ENCODE results near the gene UBE2O. TPM values are rescaled to one million over a fixed set of nuclear protein-coding genes. Genes with fewer than 3 reads are reported as not detected.

UBE2O gene
- total RNA-seq, 1 donor from 2014 or later = 25.8 TPM

DNA sequence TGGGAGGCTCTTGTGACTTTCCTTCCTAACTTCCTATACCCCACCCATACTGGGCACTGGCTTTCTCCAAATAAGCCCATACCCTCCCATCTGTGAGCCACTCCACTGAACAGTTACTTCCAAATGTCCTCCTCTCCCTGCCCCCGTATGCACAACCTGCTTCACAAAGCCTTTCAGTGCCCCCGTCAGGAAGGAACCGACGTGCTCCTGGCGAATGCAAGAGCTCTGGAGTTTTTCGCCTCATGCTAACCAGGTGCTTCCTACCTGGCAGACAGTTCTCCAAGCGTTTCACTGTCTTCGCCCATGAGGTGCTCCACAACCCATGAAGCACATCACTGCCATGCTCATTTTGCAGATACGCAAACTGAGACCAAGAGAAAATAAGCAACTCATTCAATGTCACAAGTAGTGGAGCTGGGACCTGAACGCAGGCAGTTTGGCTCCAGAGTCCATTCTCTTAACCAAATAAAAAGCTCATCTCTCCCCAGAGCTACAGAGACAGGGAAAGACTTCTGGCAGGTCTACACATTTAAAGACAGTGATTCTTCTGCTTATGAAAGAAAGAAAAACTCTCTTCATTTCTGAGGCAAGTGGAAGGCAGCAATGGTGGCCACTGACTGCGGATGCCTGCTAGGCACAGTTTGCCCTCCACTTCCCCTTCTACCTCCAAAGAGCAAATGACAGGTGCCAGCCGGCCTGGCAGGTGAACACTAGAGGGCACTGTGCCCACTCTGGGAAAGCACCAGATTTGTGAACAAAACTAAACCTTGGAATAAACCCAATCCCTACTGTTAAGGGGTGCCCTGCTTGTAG is 44.7 kb downstream of the UBE2O start:
- peaks cover 64% of the 10 kb centered on the region for H3K79me2 ChIP-seq (ENCODE audit: insufficient read depth, low read length)
- no peak overlapping the region for H3K4me3 Mint-ChIP-seq (ENCODE audit: unreplicated experiment)
- no peak overlapping the region for H3K4me2 ChIP-seq (ENCODE audit: low read length)
- no peak overlapping the region for H2AFZ ChIP-seq (ENCODE audit: low read depth, low read length)
- H3K36me3 Mint-ChIP-seq (ENCODE audit: low read depth, unreplicated experiment) = peaks cover 9% of the 10 kb centered on the region
- no peak overlapping the region for H3K27ac ChIP-seq (ENCODE audit: low read depth, low read length)
- no peak overlapping the region for H3K9ac ChIP-seq (ENCODE audit: low read length)
- peaks cover 90% of the 10 kb centered on the region for H4K20me1 ChIP-seq (ENCODE audit: insufficient read depth, low read length)
- TF ChIP-seq, protein P1, sequence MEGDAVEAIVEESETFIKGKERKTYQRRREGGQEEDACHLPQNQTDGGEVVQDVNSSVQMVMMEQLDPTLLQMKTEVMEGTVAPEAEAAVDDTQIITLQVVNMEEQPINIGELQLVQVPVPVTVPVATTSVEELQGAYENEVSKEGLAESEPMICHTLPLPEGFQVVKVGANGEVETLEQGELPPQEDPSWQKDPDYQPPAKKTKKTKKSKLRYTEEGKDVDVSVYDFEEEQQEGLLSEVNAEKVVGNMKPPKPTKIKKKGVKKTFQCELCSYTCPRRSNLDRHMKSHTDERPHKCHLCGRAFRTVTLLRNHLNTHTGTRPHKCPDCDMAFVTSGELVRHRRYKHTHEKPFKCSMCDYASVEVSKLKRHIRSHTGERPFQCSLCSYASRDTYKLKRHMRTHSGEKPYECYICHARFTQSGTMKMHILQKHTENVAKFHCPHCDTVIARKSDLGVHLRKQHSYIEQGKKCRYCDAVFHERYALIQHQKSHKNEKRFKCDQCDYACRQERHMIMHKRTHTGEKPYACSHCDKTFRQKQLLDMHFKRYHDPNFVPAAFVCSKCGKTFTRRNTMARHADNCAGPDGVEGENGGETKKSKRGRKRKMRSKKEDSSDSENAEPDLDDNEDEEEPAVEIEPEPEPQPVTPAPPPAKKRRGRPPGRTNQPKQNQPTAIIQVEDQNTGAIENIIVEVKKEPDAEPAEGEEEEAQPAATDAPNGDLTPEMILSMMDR (IDR thresholded peaks at IDR 0.05; ENCODE audit: insufficient read depth, low read depth, low read length) = peak; percentile 77
- TF ChIP-seq EZH2 (IDR thresholded peaks at IDR 0.05; ENCODE audit: insufficient read depth, low read length) = no peak
- no peaks in the 10 kb centered on the region for H3K27me3 Mint-ChIP-seq (ENCODE audit: low read depth, unreplicated experiment)
- no peaks in the 10 kb centered on the region for H3K27me3 ChIP-seq (ENCODE audit: insufficient read depth, low read length)
- H3K4me3 ChIP-seq (ENCODE audit: insufficient read depth, low read depth, low read length) = no peak overlapping the region
- H3K9me3 ChIP-seq (ENCODE audit: insufficient read depth, low read depth, low read length) = no peaks in the 10 kb centered on the region
- H3K4me1 ChIP-seq (ENCODE audit: insufficient read depth, low read length) = no peaks in the 10 kb centered on the region
- no peak for FAIRE-seq
- H3K27ac Mint-ChIP-seq (ENCODE audit: unreplicated experiment) = no peak overlapping the region
- no peak for DNase-seq (ENCODE audit: low read depth)
- peaks cover 1% of the 10 kb centered on the region for H3K4me1 Mint-ChIP-seq (ENCODE audit: low read depth, unreplicated experiment)
- H3K36me3 ChIP-seq (ENCODE audit: insufficient read depth, low read length) = peaks cover 3% of the 10 kb centered on the region
- no peaks in the 10 kb centered on the region for H3K9me3 Mint-ChIP-seq (ENCODE audit: unreplicated experiment)

DNA sequence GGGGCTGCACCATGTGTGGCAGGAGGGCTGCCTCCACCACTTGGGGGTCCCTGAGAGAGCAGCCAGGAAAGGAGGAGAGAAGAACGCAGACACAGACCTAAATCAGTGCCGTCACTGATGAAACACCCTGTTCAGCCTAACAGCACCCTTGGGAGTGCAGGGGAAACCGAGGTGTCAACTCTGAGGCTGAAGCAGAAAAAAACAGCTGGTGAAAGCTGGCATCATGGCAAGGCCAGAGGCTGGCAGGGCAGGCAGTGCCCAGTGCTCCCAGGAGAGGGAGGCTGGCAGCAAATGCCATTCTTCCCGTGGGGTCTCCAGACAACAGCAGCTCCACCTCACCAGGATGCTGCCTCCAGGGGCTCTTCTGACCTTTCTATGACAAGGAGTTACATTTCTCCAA is 45.4 kb downstream of the UBE2O start:
- DNase-seq (ENCODE audit: low read depth) (no peak), FAIRE-seq (no peak)
- TF ChIP-seq, protein P1 (IDR thresholded peaks at IDR 0.05; ENCODE audit: insufficient read depth, low read depth, low read length) = no peak
- TF ChIP-seq EZH2 (IDR thresholded peaks at IDR 0.05; ENCODE audit: insufficient read depth, low read length) = no peak
- Histone ChIP-seq H2AFZ (ENCODE audit: low read depth, low read length) (no peak overlapping the region), H3K27me3 (ENCODE audit: insufficient read depth, low read length) (no peaks in the 10 kb centered on the region), H3K27ac (ENCODE audit: low read depth, low read length) (no peak overlapping the region), H3K4me3 (ENCODE audit: insufficient read depth, low read depth, low read length) (no peak overlapping the region), H3K36me3 (ENCODE audit: insufficient read depth, low read length) (peaks cover 4% of the 10 kb centered on the region), H3K9ac (ENCODE audit: low read length) (no peak overlapping the region), H3K4me2 (ENCODE audit: low read length) (no peak overlapping the region), H3K9me3 (ENCODE audit: insufficient read depth, low read depth, low read length) (no peaks in the 10 kb centered on the region), H3K79me2 (ENCODE audit: insufficient read depth, low read length) (peaks cover 60% of the 10 kb centered on the region), H3K4me1 (ENCODE audit: insufficient read depth, low read length) (no peaks in the 10 kb centered on the region), H4K20me1 (ENCODE audit: insufficient read depth, low read length) (peaks cover 84% of the 10 kb centered on the region)
- Mint-ChIP-seq H3K27ac (ENCODE audit: unreplicated experiment) (no peak overlapping the region), H3K4me1 (ENCODE audit: low read depth, unreplicated experiment) (peaks cover 1% of the 10 kb centered on the region), H3K4me3 (ENCODE audit: unreplicated experiment) (no peak overlapping the region), H3K36me3 (ENCODE audit: low read depth, unreplicated experiment) (peaks cover 12% of the 10 kb centered on the region), H3K27me3 (ENCODE audit: low read depth, unreplicated experiment) (no peaks in the 10 kb centered on the region), H3K9me3 (ENCODE audit: unreplicated experiment) (no peaks in the 10 kb centered on the region)
